Left renal pelvis (tissue), 4 donors: ENCODE data around the gene USP48. TPM values are rescaled to one million over a fixed set of nuclear protein-coding genes. Genes with fewer than 3 reads are reported as not detected.
"Not testable (repeated sequence)": the region's sequence is repeated elsewhere in the genome, so short reads cannot be mapped to it uniquely, and the experiment has no call there.

ENCODE experiments used
- DNase-seq, 4 donors: peaks; one replicate each; pipeline ENCODE4 v3.0.0-alpha.2; 2013; ENCODE audit warnings: low read depth in 4 of 4, low spot score in 3 of 4
- polyA plus RNA-seq, 4 donors: library from polyadenylated mRNA; unstranded; fragments of 120-200 nt; gene quantifications; one replicate each; pipeline ENCODE4 v1.2.1, GENCODE V29; 2013; ENCODE audit not compliant: insufficient read length in 4 of 4

Gene USP48
- polyA plus RNA-seq, 4 donors: 65.1 to 77.7 (median 70.3) TPM

DNA sequence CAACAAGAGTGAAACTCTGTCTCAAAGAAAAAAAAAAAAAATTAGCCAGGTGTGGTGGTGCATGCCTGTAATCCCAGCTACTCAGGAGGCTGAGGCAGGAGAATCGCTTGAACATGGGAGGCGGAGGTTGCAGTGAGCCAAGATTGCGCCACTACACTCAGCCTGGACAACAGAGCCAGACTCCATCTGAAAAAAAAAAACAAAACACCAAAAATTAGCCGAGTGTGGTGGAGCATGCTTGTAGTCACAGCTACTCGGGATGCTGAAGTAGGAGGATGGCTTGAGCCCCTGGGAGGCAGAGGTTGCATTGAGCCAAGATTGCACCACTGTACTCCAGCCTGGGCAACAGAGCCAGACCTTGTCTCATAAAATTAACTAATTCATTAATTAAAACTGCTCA lies 6.0 kb downstream of the USP48 start:
- DNase-seq: not testable (repeated sequence)

DNA sequence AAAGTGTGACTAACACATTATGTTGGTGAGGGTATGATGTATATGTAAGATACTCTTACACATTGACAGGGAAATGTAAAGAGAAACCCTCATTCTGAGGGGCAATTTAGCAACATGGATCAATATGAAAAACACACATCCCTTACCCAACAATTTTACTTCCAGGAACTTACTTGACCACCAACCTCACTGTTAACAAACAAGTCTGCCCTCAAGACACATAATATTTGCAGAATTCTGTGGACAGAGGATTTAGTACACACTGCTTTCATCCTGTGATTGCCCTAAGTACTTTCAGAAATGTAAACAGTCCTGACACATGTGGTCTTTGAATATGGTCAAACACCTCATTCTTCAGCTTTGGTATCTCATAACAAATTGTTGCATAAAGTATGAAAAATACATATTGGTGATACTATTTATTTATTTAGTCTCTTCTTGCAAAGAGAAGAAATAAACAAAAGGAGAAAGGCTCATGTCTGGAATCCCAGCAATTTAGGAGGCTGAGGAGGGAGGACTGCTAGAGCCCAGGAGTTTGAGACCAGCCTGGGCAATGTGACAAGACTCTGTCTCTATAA lies 6.9 kb downstream of the USP48 start:
- no peak for DNase-seq

DNA sequence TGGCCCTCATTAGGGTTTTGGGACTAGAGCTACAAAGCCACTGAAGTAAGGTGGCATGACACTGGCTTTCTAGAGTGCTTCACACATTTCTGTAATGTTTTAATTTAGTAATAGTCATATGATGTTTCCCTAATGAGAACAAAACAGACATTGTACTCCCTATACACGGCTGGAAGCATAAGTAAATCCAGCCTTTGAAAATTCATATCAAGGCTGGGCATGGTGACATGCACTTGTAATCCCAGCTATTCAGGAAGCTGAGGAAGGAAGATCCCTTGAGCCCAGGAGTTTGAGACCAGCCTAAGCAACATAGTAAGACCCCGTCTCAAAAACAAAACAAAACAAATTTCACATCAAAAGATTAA lies 7.4 kb downstream of the USP48 start:
- no peak for DNase-seq

- DNase-seq: no peak
Observed at GRCh38 chr1:21774835-21775549, 8.0 kb downstream of the USP48 start.

- no peak for DNase-seq
Observed at GRCh38 chr1:21773585-21773984, 9.4 kb downstream of the USP48 start.

DNA sequence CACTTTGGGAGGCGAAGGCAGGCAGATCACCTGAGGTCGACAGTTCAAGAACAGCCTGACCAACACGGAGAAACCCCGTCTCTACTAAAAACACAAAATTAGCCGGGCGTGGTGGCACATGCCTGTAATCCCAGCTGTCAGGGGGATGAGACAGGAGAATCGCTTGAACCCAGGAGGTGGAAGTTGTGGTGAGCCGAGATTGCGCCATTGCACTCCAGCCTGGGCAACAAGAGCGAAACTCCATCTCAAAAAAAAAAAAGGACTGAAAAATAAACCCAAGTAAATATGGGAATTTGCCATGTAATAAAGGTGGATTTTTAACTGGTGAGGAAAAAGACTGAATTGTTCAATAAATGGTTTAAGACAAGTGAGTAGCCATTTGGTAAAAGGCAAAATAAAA lies 11.3 kb downstream of the USP48 start:
- not testable (repeated sequence) for DNase-seq

- DNase-seq: not testable (repeated sequence)
Observed at GRCh38 chr1:21770602-21771001, 12.3 kb downstream of the USP48 start.

DNA sequence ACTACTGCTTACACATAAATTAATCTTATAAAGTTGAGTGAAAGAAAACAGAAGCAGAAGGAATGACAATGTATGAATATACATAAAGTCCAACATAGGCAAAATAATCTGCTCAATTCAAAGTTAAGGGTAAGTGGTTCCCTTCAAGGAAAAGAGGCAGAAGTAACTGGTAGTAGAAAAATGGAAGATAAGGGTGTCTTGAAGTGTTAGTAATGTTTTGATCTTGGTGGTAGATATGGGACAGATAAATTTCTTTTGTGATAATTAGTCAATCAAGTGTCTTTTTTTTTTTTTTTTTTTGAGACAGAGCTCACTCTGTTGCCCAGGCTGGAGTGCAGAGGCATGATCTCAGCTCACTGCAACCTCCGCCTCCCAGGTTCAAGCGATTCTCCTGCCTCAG lies 12.7 kb downstream of the USP48 start:
- DNase-seq: no peak

DNA sequence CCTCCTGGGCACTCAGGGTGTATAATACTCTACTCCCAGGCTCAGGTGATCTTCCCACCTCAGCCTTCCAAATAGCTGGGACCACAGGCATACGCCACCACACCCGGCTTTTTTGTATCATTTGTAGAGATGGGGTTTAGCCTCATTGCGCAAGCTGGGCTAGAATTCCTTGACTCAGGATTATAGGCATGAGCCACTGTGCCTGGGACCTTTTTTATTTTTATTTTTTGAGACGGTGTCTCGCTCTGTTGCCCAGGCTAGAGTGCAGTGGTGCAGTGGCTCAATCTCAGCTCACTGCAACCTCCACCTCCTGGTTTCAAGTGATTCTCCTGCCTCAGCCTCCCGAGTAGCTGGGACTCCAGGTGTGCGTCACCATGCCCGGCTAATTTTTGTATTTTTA lies 15.8 kb downstream of the USP48 start:
- DNase-seq: not testable (repeated sequence)

DNA sequence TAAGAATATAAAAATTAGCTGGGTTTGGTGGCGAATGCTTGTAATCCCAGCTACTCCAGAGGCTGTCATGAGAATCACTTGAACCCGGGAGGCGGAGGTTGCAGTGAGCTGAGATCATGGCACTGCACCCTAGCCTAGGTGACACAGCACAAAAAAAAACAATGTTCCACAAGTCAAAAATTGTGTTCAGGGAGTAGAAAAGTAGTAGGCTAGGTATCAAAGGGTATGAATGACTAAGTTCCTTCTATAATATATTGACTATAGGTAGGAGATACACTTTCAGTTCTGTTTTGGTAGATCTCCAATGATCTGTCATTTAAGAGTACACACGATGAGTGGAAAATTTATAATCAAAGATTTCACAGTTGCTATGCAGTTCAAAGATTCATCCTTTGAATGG lies 16.7 kb downstream of the USP48 start:
- DNase-seq: no peak

DNA sequence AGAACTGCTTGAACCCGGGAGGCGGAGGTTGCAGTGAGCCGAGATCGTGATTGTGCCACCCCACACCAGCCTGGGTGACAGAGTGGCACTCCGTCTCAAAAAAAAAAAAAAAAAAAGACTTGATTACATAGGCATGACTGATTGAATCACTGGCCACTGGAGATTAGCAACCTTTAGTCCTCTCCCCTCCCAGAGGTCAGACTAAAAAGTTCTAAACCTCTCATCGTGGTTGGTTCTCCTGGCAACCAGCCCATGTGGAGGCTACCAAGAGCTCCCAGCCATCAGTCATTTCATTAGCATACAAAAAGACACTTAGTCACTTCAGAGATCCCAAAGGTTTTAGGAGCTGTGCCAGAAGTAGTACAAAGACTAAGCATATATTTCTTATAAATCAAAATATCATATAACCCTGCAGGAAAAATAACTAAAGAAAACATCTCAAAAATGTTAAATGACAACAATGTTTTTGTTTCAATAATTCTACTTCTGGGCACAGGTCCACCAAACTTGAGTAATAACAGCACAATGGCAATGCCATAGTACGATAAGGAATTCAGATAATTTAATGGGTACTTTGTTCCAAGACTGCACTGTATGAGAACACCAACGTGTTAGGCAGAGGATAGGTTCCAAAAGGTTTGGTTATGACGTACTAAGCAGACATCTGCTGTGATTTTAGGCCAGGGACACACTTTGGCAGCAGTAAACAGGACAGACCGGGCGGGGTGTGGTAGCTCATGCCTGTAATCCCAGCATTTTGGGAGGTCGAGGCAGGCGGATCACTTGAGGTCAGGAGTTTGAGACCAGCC lies 18.1 kb downstream of the USP48 start:
- DNase-seq: no peak

- DNase-seq: no peak
Observed at GRCh38 chr1:21763694-21764419, 19.1 kb downstream of the USP48 start.

- no peak for DNase-seq
Observed at GRCh38 chr1:21763236-21763635, 19.7 kb downstream of the USP48 start.

DNA sequence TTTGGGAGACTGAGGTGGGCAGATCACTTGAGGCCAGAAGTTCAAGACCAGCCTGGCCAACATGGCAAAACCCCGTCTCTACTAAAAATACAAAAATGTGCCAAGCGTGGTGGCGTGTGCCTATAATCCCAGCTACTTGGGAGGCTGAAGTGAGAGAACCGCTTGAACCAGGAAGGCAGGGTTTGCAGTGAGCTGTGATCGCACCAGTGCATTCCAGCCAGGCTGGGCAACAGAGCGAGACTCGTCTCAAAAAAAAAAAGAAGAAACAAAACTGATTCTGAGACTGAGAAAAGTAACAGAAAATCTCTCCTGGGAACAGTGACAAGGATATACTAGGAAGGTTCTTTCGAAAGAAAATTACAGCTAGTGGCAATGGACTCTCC lies 20.9 kb downstream of the USP48 start:
- no peak for DNase-seq

DNA sequence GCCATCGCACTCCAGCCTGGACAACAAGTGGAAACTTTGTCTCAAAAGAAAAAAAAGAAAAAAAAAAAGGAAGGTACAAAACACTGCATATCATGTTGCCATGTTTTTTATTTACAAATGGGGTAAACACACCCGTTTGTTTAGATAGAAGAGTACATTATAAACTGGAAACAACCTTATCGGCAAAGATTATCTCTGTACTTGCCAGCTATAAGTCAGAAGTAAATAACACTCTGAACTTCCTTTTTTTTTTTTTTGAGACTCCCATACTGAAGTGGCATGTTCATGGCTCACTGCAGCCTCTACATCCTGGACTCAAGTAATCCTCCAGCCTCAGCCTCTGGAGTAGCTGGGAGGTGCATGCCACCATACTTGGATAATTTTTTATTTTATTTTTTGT lies 21.9 kb downstream of the USP48 start:
- DNase-seq: no peak

GRCh38 chr1:21759818-21760217 lies 23.1 kb downstream of the USP48 start:
- DNase-seq: no peak

DNA sequence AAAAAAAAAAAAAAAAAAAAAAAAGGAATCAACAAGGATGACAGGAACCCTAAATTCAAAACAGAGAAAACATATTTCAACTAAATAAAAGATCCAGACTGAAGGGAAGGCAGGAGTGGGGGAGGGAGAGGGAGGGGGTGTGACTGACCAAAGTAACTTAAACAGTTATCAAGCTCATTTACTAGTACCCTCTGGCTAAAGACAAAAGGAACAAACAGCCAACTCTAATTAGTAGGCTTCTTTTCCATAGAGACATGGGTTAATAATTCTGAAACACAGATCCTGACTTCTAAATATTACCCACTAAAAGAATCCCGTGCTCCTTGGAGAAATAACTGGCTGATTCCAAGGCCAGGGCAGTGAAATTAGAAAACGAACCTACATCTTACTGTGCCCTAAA lies 23.8 kb downstream of the USP48 start:
- no peak for DNase-seq

DNA sequence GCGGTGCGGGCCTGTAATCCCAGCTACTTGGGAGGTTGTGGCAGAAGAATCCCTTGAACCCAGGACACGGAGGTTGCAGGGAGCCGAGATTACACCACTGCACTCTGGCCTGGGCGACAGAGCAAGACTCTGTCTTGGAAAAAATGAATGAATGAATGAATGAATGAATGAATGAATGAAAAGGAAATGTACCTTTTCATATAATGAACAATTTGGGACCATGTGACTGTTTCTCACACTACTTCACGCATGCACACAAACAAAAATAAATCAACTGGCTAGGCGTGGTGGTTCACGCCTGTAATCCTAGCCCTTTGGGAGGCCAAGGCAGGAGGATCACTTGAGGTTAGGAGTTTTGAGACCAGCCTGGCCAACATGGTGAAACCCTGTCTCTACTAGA lies 24.3 kb downstream of the USP48 start:
- no peak for DNase-seq

DNA sequence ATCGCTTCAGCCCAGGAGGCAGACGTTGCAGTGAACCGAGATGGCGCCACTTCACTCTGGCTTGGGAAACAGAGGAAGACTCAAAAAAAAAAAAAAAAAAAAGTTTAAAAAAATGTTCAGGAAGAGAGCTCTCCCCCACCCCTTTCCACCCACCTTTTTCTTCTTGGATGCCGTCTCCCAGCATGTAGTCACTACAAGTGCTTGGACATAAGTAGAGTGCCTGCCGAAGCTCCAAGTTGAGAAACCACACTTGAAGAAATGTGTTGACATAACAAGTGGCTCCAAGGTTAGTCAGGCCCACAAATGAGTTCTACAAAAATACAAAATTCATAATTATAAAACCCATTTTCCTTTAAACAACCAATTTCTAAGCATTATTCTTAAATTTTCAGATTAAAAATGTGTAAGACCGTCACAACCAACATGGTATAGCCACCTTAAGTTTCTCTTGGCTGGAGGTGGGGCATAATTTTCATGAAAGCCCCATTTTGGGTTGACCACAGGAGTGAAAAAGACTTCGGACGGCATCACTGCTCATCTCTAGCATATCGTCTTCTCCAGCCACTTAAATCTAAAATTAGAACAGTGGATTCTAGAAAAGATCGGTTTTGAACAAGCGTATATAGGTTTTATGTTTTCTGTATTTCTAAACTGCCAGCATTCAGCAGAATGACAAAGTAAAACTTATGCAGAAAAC lies 26.4 kb downstream of the USP48 start:
- DNase-seq: no peak

DNA sequence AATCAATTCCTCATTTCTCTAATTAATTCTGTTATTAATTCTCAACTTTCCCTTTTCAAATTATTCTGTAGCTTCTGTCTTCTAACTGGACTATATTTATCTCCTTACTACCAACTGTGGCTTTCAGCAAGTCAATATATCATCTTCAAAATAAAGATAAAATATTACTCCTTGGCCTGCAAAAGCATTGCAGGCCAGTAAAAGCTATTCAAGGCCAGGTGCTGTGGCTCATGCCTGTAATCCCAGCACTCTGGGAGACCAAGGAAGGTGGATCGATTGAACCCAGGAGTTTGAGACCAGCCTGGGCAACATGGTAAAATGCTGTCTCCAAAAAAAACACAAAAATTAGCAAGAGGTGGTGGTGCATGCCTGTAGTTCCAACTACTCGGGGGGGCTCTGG lies 27.9 kb downstream of the USP48 start:
- no peak for DNase-seq

DNA sequence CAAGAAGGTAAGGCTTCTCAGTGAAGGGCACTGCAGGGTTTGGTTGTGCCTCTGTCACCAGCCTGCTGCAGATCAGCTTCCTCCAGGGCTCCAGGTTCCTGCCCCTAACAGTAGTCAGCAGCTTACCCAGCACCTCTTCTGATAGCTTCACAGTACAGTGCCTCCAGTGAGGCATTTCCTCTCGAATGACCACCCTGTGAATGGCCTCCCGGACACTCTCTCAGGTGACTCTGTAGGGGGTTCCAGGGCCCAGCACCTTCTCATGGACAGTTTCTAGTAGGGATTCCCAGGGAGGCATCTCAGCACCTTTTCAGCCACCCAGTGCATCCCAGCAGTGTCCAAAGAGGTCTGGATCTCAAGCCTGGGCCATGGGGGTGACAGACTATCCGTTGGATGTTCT lies 28.4 kb downstream of the USP48 start:
- no peak for DNase-seq
